Limb (tissue), 2 donors: ENCODE measurements around the gene FAT2.
"Not testable (repeated sequence)": the region's sequence is repeated elsewhere in the genome, so short reads cannot be mapped to it uniquely, and the experiment has no call there.

ENCODE experiments used
- DNase-seq, 2 donors: peaks; one replicate each; pipeline ENCODE4 v3.0.0-alpha.2; 2016; ENCODE audit errors: extremely low spot score in 2 of 2

The FAT2 gene

GRCh38 chr5:151581812-151582583, 9.1 kb downstream of the FAT2 start:
- DNase-seq, result no peak

DNA sequence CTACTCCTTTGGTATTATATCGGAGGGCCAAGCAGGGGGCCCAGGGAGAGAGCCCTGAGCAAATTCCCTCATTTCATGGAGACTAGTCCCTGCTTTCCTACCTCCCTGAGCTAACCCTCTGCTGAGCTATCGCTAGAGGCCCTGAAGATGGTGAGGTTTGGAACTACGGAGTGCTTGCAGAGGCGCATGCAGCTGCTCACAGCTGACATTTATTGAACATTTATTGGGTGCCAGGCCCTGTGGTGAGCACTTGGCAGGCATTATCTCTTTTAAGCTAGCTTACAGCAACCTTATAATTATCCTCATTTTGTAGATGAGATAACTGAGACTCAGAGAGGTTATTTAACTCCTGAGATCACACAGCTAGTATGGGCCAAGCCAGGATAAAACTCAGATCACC, 9.8 kb downstream of the FAT2 start:
- DNase-seq, result no peak

DNA sequence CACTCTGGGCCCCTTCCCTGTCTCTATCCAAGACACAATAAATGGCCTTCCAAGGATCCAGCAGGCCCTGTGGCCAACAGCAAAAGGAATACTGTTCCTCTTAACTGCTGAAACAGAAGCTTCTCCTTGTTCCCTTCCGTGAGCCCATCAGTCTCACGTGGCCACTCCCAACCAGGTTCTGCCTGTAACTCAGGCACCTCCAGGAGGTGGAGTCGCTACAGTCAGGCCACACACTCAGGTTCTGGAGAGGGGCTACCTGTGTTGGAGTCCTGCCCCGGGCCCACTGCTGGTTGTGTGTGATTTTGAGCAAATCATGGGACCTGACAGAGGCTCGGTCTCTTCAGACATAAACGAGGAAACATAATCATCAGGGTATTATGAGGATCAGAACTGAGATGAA, 10.3 kb downstream of the FAT2 start:
- DNase-seq, result no peak

- DNase-seq, result no peak
These were observed 10.9 kb downstream of the FAT2 start for GRCh38 chr5:151580239-151580638.

DNA sequence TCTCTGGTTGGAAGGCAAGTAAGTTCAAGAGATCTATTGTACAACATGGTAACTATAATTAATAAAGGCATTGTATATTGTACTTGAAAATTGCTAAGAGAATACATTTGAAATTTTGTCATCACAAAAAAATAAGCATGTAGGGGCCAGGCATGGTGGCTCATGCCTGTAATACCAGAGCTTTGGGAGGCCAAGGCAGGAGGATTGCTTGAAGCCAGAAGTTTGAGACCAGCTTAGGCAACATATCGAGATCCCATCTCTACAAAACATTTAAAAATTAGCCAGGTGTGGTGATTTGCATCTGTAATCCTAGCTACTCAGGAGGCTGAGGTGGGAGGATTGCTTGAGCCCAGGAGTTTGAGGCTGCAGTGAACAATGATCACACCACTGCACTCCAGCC, 12.0 kb downstream of the FAT2 start:
- not testable (repeated sequence) for DNase-seq

DNA sequence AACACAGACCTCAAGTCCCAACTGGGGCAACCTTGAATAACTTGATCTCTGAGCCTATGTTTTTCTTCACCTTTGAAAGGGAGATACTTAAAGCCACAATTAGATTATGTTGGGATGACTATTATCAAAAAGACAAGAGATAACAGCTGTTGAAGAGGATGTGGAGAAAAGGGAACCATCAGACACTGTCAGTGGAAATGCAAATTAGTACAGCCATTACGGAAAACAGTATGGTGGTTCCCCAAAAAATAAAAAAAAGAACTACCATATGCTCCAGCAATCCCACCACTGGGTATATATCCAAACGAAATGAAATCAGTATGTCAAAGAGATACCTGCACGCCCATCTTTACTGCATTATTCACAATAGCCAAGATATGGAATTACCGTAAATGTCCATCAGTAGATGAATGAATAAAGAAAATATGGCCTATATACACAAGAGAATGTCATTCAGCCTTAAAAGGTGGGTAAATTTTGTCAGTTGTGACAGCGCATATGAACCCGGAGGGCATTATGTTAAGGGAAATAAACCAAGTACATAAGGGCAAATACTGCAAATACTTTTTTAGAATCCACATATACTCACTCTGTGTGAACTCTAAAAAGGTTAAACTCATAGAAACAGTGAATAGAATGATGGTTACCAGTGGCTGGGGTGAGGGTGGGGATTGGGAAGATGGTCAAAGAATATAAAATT, 12.7 kb downstream of the FAT2 start:
- no peak for DNase-seq

- DNase-seq, result no peak
These were observed 13.6 kb downstream of the FAT2 start for GRCh38 chr5:151577566-151577965.

DNA sequence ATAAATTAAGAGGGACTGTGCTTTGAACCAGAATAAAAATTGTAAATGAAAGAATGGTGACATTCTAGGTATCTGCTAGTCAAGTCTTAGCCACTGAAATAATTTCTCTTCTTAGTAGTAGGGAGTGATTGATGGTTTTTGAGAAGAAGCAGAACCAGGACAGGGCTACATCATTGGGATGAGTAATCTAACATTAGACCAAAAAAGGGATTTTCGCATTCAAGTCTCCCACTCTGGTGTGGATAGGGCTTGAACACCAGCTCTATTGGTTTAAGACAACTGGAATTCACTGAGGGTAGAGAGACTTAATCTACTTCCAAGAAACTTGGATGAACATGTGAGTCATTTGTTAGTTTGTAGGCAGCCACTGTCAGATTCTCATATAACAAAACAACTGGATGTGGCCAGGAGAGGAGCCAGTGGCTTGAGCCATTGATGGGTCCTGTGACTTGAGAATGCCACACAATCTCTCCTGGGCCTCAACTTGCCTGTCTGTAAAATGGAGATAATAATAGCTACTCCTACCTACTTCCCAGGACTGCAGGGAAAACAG, 16.6 kb downstream of the FAT2 start:
- no peak for DNase-seq

DNA sequence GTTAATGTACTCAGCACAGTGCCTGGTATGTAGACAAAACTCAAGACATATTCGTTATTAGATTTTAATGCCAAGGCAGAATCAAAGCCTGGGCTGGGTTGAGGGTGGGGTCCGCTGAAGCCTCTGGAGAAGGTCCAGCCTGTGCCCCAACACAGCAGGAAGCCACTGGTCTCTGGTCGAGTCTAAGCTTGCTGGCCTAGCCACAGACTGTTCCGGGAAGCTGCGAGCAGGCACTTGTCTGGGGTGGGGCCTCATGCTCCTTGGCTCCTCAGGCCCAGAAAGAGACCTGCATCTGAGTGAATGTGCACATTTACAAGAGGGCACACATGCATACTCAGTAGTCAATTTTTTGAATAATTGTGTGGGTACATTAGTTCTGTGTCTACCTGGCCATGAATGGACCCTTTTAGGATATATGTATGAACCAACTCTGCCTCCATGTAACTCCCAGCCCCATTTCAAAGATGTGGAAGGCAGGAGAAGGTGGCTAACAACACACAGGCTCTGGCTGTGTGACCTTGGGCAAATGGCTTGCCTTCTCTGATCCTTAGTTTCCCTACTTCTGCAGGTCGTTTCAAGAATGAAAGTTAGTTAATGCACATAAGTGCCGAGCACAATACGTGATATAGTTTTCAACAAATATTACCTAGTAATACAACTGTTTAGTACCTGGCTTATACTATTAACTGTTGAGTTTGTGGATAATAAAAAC, 18.3 kb downstream of the FAT2 start:
- no peak for DNase-seq

DNA sequence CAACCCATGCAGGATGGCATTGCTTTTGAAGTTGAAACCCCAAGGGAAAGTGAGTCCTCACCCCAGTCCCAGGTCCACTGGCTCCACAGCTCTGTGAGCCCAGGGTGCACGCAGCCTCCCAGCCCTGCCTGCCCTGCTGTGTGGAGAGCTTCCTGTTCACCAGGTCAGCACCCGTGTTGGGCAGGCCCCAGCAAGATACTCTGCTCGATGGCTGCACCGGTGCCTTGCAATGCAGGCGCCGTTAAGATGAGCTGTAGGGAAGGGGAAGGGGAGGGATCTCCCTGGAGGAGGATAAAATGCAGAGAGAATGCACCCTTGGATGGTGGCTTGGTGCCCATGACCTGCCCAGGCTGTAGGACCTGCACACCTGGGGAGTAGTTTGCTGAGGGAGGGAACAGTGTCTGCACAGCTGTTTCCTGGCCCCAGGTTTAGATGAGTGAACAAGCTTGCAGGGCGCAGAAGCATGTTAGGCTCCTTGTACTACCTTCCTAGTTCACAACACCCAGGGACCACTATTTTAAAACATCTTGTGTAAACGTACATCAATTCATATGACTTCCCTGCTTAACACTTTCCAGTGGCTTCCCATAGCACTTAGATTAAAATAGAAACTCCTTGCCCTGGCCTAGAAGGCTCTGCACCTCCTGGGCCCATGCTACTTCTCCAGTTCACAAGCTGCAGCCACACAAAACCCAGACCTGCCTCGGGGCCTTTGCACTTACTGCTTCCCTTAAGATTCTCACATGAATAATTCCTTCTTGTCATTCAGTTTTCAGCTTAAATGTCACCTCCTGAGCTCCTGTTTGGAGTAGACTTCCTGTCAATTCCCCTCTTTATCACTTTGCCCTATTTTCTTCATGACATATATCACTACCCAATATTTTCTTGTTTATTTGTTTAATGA, 19.6 kb downstream of the FAT2 start:
- DNase-seq, result no peak

- no peak for DNase-seq
These were observed 20.4 kb downstream of the FAT2 start for GRCh38 chr5:151570512-151571269.

DNA sequence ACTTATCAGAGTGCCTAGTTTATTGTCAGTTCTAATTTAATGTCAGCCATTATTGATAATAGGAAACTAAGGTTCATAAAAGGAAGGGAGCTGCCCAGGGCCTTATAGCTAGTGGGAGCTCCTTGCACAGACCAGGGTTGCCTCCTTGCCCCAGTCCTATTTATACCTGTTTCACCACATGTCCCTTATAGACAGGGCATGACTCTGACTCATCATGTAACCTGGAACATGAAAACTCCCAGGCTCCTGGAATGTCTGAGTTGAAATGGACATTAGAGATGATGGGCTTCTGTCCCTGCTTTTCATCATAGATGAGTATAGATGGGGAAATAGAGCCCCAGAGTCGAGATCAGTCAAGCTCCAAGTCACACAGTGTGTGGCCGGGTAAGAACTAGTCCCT, 21.1 kb downstream of the FAT2 start:
- no peak for DNase-seq

DNA sequence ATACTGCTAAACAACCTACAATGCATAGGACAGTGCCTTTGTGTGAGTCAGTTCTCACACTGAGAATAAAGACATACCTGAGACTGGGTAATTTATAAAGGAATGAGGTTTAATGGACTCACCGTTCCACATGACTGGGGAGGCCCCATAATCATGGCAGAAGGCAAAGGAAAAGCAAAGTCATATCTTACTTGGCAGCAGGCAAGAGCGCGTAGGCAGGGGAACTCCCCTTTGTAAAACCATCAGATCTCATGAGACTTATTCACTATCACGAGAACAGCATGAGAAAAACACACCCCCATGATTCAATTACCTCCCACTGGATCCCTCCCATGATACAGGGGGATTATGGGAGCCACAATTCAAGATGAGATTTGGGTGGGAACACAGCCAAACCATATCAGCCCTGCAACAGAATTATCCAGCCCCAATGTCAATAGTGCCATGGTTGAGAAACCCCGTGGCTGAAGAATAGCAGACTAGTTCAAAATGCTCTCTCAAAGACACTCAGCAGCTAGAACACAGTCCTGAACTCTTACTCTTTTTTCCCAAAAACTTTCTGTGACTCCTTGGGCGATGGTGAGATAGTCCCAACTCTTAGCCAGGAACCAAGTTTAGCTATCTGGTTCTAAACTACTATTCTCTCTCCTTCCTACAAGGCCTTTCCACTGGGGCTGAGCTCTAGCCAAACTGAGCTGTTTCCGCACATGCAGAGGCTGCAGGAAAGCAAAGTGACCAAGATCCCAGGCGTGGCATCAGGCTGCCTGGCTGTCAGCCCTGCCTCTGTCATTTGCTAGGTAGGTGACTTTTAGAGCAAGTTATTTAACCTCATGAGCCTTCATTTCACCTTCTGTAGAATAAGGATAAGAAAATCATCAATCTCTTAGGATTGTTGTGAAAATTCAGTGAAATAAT, 21.7 kb downstream of the FAT2 start:
- DNase-seq, result no peak

DNA sequence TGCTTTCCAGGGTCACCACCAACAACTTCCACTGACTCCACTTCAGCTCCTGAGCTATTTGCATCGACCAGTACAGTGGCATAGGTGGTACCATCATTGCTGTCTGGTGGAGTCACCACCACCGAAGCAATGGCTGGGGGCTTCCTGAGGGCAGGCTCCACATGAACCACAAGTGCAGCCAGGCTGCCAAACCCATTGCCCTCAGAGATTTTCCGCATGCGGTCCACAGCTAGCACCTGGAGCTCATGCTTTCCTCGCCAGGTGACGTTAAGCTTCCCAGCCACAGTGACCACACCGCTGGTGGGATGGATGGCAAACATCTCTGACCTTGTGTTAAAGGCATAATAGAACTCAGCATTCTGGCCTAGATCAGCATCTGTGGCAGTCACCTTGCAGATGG, 23.1 kb downstream of the FAT2 start:
- DNase-seq, result no peak

GRCh38 chr5:151565971-151566370, 25.2 kb downstream of the FAT2 start:
- DNase-seq, result no peak

DNA sequence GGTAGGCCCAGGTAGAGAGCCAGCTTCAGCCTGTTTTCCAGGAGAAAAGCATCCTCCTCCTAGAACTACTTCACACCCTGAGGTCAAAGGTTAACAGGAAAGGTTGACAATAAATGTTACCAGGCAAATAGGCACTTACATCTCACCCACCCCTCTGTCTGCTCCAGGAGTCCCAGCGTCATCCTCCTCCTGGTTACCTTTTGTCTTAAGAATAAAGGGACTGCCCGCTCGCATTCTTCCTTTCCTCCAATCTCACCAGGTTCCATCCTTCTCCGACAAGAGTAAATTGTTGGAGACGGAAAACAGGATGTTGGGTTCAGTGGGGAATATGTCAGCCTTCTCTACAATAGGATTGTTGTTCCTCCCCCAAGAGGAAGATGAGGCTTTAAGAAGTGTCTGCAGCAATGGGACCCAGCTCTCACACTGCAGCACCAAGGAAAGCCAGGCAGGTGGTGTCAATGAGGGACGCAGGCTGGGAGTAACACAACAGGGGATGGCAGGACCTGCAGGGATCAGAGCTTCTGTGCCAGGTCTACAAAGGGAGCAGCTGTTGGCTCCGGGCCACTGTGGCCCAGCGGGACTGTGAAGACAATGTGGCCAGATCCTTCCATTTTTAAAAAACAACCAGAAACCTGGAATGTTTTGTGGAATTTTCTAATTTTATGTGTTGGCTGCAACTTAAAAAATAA, 29.0 kb downstream of the FAT2 start:
- no peak for DNase-seq

DNA sequence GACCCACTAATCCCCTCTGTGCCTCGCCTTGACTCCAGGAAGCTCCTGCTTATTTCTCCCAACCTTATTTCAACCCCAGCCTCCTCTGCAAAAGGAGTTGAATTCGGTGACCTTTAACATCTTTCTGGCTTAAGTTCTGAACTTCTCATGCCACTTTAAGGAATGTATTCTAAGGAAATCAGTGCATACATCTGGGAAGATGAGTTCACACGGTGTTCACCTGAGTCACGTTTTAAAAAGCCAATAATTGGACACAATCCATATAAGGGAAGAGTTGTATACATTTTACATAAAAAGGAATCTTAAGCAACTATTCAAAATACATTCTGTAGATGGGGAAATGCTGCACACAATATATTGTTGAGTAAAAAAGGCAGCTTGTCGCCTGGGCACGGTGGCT, 33.2 kb downstream of the FAT2 start:
- DNase-seq, result no peak

GRCh38 chr5:151557466-151557865, 33.7 kb downstream of the FAT2 start:
- DNase-seq, result no peak

DNA sequence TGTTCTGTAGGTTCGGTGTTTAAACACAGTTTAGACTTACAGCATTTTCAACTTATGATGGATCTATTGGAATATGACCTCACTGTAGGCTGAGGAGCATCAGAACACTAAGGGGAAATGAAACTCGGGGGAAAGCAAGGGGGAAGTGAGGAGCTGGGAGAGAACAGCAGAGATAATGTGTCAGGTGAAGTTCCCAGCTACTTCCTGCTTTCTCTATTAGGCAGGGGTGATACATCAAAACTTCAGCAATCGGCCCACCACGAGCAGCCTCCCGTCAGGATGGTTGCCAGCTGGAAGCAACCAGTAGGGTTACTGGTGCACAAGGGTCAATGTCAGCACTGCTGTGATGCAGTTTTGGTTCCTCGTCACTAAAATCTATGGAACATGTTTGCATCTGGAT, 34.3 kb downstream of the FAT2 start:
- no peak for DNase-seq
